Measurements from ENCODE around the gene KASH5.

- no peak for TF ChIP-seq PHF8 (CRISPR knock-in tag; IDR thresholded peaks at IDR 0.05)
- TF ChIP-seq CBX1 (IDR thresholded peaks at IDR 0.05; ENCODE audit: low read depth) = no peak
- no peak for TF ChIP-seq CREM (IDR thresholded peaks at IDR 0.05)
- no peak for TF ChIP-seq CREM (CRISPR knock-in tag; IDR thresholded peaks at IDR 0.05)
- no peak for TF ChIP-seq CTCF (CRISPR knock-in tag; IDR thresholded peaks at IDR 0.05)
- no peak for TF ChIP-seq ESRRA (CRISPR knock-in tag; IDR thresholded peaks at IDR 0.05; ENCODE audit: low read depth)
- no peak for TF ChIP-seq POLR2A (IDR thresholded peaks at IDR 0.05; ENCODE audit: insufficient read depth in 1 of 2, low read depth in 2 of 2, low read length in 2 of 2)
- TF ChIP-seq ZBTB43 (CRISPR knock-in tag; conservative IDR thresholded peaks at IDR 0.05) = no peak
These were observed 47.6 kb downstream of the KASH5 start for GRCh38 chr19:49435670-49436069.

Data from HepG2 (cell line).